NCI-H226 (cell line): ENCODE results near the gene HTR5A.
"Not testable (repeated sequence)": the region's sequence is repeated elsewhere in the genome, so short reads cannot be mapped to it uniquely, and the experiment has no call there.

Source experiments
- DNase-seq: peaks from one replicate; pipeline ENCODE4 v3.0.0-alpha.2; 2015

Gene HTR5A

DNA sequence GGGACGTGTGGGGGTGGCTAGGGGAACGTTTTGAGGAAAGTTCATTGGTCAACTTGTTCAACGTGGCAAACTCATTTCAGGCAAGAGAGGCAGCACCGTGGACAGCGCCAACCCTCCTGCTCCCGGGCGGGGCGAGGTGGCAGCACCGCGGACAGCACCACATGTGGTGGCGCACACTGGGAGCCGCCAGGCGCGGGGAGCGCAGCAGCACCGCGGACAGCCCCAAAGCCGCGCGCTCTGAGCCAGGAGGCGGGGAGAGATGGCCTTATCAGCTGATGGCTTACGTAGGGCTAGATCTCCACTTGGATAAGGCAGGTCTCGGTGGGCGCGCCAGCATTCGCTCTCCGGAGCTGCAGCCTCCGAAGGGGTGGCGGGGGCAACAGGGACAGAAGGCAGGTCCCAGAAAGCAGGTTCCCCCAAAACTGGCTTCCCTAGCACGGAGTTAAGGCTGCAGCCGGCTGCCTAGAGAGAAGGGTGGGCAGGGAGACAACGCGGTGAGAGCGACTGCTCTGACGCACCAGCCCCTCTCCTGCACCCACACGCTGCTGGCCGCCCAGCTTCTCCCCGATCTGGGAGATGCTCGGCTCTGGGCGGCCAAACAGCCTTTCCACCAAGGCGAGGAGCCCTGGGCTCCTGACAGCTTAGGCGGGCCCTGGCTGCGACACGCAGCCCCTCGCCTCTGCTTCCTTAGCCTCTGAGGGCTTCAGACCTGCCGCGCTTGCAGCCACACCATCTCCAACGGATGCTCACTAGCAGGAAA is at the start of gene HTR5A:
TSS of gene HTR5A (plus strand) at position 333 of the 760 bp plus-strand sequence. CDS start 576 bp downstream, outside the sequence.
- DNase-seq, result peak; percentile 52

DNA sequence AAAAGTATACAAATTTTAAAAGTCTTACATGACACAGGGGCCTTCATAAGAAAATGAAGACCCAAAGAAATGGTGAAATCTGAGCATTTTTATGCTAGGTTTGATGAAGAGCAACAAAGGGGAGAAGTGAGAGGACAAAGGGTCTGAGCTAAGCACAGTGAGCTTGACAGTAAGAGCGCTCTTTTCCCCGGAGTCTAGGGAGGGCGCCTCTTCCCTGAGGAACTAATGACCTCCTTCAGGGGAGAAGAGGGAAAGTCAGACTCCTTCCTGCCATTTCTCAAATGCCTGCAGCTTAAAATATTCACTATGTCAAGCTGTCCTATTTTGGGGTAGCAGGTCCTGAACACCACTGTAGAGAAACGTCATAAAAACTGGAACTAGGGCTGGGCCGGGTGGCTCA is 49.1 kb upstream of the HTR5A start:
- no peak for DNase-seq

DNA sequence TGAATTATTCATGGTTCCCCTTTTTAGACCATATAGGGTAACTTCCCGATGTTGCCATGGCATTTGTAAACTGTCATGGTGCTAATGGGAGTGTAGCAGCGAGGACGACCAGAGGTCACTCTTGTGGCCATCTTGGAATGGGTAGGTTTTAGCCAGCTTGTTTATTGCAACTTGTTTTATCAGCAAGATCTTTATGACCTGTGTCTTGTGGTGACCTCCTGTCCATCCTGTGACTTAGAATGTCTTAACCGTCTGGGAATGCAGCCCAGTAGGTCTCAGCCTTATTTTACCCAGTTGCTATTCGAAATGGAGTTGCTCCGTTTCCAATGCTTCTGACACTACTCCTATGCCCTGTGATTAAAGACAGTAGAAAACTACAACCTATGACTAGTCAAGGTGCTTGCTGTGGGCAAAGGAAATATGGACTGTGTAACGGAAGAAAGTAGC is 48.4 kb upstream of the HTR5A start:
- DNase-seq, result no peak

DNA sequence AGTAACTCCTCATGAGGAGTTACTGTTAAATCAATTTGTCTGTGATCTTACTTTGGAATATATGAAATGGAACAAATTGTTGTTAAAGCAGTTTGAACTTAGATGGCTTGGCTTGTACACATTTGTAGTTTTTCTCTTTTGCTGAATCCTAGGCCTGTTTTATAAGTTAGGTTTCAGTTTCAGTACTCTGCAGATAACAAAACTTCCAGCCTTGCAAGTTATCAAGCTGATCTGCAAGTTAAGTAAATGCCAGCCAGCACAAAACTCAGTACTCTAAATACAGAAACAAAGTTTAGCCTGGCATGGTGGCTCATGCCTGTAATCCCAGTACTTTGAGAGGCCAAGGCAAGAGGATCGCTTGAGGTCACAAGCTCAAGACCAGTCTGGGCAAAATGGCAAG is 42.2 kb upstream of the HTR5A start:
- DNase-seq, result no peak

DNA sequence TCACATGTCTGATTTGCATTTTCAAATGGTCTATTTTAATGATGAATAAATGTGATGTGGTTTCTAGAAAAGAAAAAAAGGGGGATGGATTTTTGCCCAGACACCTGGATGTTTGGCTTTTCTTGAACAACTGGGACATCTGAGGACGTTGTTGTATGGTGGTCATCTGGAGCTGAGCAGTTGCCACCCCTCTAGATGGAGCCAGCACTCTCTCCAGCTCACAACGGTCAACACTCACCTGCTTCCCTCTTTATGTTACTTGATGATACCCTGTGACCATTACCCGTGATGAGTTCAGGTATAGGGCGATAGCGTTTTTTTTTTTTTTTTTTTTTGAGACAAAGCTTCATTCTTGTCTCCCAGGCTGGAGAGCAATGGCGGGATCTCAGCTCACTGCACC is 37.1 kb upstream of the HTR5A start:
- DNase-seq, result no peak

DNA sequence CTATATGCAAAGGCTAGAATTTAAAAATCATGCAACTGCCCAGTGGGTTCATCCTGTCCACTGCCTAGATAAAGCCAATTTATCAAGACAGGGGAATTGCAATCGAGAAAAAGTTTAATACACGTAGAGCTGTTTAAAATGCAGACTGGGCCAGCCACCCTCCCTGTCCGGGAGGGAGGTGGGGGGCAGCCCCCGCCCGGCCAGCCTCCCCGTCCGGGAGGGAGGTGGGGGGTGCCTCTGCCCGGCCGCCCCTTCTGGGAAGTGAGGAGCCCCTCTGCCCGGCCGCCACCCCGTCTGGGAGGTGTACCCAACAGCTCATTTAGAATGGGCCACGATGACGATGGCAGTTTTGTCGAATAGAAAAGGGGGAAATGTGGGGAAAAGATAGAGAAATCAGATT is 35.6 kb upstream of the HTR5A start:
- DNase-seq, result not testable (repeated sequence)

DNA sequence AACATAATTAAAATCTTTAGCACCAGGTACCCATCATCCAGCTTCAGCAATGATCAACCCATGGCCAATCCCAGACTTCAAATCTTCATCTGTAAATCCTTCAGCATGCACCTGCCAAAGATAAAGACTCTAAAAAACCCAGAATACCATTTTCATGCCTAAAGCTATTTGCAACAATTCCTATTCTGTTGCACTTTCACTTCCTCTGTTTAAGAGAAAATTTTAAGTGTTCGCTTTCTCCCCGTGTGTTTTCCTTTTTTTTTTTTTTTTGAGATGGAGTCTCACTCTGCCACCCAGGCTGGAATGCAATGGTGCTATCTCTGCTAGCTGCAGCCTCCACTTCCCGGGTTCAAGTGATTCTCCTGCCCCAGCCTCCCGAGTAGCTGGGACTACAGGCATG is 31.8 kb upstream of the HTR5A start:
- DNase-seq, result no peak

DNA sequence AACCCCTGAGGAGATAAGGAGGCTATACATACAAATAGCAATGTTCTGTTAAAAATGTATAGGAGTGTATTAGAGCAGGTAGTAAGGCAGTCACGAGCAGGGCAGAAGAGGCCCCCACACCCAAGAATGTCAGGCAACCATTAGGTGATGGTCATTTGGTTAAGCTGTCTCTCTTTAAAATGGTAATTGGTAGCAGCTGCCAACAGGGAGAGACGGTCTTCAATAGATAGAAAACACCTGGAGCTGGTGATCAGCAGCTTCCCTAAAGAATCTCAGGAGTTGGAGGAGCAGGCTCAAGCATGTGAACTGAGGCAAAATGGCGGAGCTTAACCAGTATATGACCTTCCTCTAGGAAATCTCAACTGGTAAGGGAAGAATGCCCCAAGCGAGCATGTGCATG is 26.4 kb upstream of the HTR5A start:
- no peak for DNase-seq

DNA sequence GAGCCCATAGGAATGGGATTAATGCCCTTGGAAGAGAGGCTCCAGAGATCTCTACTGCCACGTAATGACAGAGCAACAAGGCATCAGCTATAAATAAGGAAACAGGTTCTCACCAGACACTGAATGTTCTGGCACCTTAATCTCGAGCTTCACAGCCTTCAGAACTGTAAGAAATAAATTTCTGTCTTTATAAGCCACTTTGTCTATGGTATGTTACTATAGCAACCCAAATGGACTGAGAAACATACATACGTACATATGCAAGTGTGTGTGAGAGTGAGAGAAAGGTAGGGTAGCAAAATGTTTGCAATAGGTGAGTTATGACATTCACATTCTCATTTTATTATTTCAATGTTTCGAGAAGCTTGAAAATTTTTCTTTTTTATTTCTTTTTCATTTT is 22.1 kb upstream of the HTR5A start:
- no peak for DNase-seq

DNA sequence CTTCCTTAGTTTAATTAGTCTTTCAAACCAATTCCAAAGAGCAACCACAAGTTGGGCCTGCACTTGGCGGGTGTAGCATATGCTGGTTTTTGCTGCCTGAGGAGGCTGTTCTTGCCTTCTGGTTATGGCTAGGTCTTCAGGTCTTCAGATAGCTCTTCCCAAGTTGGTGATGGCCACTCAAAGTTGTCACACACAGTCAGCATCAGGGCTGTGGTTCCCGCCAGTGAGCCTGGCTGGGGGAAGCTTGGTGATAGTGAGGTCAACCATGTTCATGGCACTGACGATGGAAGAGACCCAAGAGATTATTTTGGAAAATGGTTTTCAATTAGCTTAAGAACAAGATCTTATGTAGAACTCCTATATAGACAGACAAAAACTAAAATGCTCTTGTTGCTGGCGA is 18.8 kb upstream of the HTR5A start:
- no peak for DNase-seq

DNA sequence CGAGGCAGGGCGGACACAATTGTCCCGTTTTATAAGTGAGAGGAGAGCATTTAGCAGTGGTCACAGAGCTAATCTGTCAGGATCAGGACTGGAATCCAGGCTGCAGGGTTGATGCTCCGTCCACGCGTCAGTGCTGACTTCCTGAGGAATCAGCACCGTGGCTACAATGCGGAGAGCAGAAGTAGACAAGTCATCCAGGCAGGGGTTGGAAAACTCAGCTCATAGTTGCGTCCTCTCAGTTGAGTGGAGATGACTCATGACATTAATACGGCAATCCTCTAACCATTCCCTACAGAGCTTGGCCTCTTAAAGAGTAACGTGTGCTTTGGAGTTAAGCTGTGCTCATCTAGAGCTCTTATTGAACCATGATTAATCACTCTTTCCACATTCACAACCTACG is 17.1 kb upstream of the HTR5A start:
- no peak for DNase-seq

DNA sequence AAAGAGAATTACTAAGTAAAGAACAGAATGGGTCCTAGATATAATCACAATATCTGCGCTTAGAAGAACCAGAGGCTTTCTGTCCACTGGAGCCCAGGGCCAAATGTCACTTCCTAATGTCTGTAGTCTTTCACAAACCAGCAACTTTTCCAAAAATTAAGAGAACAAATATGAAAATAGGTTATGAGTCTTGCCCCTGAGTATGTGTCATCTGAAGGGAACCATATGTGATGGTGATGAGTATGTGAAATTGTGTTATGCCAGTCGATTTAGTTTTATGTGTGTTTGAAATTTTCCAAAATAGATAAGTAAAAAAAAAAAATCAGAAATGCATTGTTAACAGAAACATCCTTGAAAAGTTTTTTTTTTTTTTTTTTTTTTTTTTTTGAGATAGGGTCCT is 15.4 kb upstream of the HTR5A start:
- DNase-seq, result no peak

DNA sequence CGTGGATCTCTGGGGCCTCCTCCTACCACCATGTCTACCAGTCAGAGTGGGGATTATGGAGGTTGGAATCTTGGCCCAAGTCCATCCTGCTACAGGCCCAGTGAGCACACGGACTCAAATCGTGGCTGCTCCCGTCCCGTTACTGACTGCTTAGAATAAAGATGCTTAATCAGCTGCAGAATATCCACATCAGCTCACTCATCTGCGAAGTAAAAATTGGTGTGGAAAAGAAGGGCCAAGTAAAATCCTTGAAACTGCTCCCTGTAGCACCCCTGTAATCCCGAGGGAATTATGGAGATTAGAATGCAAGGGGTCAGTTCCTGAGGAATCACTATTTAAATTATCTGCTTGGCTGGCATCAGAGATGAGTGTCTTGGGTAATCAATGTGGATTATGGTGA is 13.0 kb upstream of the HTR5A start:
- no peak for DNase-seq

DNA sequence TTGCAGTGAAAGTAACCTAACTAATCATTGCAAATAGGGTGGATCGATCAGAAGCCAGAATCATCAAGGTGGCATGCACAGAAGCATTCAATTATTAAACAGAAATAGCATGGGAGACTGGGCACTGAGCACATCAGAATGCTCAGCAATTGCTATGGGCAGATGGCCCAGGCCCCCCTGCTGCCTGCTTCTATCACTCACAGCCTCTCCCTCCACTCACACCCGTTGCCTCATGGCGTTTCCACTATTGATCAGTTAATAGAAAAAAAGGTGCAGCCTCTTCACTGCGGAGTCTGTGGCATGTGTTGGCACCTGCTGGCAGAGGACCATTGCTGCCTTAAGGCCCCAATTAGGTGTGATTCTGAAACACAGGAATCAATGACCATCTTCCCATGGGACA is 11.2 kb upstream of the HTR5A start:
- no peak for DNase-seq

DNA sequence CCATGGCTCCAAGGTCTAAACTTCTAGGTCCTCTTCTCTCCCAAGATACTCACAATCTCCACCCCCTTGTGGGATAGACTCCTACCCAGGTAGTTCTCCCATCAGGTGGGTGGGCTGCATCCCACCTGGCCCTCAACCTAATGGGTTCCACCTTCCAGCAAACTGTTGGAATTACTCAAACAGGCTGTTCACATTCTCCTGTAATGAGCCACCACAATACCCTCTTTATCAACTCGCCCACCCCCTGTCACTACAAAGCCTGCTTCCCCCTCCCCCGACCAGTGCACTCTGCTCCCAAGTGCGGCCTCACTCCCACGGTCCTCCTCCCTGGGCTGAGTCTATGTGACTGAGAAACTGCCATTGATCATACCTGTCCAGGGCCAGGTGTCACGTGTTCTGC is 10.4 kb upstream of the HTR5A start:
- DNase-seq, result no peak

DNA sequence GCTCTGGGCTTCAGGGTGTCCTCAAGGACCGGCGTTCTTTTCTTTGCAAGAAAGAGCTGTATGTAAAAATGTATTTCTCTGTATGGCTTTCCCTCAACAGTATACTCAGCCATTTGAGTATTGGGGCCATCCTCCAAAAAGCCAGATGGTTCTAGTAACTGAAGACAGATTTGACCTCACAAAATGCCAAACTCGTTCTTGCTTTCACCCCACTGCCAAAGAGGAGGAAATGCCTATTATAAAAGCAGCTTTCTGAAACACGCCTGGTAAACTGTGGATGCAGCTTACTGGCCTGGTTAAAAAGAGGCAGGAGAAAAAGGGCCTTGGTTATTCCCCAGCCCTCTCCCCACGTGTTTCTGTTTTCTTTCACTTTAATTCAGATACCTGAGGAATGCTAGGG is 7.7 kb upstream of the HTR5A start:
- DNase-seq, result no peak

DNA sequence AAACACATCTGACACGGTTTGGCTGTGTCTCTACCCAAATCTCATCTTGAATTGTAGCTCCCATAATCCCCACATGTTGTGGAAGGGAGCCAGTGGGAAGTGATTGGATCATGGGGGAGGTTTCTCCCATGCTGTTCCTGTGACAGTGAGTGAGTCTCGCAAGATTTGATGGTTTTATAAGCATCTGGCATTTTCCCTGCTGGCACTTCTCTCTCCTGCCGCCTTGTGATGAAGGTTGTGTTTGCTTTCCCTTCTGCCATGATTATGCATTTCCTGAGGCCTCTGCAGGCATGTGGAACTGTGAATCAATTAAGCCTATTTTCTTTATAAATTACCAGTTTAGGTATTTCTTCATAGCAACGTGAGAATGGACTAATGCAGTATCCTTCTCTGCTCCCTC is 5.9 kb upstream of the HTR5A start:
- no peak for DNase-seq

DNA sequence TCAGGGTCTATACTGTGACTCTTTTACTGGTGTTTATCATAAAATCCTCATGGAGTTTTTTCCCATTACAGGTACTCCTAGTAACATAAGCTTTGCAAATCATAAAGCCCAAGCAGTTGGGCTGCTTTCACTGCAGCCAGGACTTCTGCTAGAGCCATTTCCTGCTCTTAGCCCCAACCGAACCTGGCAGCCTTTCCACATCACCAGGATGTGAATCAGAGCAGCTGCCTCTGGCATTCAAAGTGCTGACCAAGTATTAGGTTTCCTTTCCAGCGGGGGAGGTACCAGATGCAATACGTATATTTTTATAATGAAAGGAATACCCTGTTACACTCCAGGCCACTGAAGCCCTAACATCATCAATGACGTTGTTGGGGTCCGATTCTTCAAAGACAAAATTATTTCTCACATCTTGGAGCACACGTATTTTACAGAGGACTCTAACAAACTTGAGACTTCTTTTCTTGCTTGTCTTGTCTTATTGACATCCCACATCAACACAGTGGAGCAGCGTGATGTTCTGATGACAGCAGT is 3.6 kb upstream of the HTR5A start:
- DNase-seq, result peak; percentile 77

DNA sequence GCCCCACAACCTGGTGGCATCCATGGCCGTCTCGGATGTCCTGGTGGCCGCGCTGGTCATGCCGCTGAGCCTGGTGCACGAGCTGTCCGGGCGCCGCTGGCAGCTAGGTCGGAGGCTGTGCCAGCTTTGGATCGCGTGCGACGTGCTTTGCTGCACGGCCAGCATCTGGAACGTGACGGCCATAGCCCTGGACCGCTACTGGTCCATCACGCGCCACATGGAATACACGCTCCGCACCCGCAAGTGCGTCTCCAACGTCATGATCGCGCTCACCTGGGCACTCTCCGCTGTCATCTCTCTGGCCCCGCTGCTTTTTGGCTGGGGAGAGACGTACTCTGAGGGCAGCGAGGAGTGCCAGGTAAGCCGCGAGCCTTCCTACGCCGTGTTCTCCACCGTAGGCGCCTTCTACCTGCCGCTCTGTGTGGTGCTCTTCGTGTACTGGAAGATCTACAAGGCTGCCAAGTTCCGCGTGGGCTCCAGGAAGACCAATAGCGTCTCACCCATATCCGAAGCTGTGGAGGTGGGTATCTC is 1.1 kb downstream of the HTR5A start:
- no peak for DNase-seq

DNA sequence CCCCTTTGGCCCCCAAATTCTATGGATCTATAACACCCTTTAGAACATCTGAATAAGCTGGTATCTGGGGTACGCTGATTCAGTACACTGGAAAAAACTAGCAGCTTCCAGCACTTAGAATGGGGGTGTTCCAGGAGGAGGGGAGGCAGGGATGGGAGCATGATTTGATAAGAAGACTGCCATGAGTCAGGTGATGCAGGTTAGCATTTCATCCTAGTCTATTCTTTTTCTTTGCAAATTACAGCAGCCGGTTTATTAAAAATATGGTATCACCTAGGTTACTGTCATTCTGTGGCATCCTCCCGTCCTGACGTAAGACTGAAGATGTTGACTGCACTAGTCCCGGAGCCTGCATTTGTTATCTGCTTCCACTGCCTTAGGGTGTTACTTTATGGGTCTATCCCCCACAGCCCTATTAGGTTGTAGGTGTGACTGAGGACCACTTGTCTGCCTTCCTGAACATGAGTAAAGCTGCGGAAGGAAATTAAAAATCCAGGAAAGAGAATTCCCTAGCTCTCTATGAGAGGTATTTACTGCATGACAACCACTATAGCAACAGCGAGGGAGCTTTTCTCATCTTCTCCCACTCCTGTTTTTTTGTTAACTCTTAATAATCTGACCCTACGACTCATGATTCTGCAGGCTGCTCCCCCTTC is 1.9 kb downstream of the HTR5A start:
- DNase-seq, result no peak

DNA sequence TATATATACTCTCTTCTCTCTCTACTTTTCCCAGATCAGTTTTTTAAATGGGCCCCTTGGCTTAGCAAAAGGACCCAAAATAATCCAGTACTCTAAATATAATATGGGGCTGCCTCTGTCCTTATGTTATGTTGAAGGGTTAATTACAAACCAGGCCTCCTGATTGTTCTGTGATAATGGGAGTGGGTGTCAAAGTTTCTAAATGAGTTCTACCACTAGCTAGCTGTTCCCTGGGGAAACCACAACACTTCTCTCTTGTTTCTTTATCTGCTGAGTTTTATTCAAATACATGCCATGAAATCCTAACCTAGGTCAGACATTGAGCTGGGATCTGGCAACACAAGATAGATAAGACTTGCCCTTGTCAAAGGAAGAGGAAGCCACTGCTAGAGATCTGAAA is 3.8 kb downstream of the HTR5A start:
- DNase-seq, result no peak

DNA sequence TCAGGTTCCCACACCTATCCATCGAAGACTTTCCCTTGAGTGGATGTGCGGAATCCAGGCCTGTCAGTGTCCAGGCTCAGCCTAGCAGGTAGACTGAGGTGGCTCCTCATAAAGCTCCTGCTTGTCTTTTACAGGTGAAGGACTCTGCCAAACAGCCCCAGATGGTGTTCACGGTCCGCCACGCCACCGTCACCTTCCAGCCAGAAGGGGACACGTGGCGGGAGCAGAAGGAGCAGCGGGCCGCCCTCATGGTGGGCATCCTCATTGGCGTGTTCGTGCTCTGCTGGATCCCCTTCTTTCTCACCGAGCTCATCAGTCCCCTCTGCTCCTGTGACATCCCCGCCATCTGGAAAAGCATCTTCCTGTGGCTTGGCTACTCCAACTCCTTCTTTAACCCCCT is 13.9 kb downstream of the HTR5A start:
- DNase-seq, result no peak

DNA sequence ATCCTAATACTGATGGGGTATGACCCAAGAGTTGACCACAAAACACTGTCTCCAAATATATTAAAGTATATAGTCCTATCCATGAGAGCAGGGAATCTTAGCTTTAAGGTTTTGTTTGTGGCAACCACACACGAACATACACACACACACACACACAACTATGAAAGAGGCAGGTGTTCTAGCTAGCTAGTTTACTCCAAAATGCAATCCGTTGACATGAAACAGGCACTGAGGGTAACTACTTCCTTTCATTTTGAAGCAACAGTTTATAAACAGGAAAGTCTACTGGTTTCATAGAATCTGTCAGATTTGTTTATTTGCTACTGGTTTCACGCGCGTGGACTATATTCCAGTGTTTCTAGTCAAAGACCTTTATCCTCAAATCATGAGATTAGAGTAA is 14.8 kb downstream of the HTR5A start:
- no peak for DNase-seq

DNA sequence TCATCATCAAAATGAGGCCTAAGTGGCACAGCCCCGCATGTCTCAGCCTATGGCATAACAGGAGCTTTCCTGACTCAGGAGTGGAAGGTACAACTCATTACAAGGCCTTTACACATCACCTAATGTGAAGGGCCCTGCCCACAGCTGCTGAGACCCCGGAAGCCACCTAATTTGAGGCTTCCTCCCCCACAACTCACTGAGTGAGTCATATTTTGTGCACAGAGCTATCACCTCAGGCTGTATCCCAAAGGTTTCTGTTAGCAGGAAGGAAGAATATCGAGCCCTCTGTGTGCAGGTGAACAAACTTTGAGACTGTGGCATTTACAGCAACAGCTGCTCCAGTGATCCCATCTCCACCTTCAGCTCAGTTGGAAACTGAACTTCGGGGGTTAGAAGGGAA is 20.6 kb downstream of the HTR5A start:
- DNase-seq, result no peak
